Erythroblast (primary cell): ENCODE results near the gene BLM.
"Not testable (repeated sequence)": the region's sequence is repeated elsewhere in the genome, so short reads cannot be mapped to it uniquely, and the experiment has no call there.

Experiments
- DNase-seq, 2 experiments: peaks; one replicate each; lab custom pipeline; 2025; lab: John Stamatoyannopoulos, UW
- GATA1 ChIP-seq: IDR thresholded peaks from 2 replicates; pipeline ENCODE4 v1.6.1; 2011; ENCODE audit warnings: low read depth, mild to moderate bottlenecking, control low read depth, low read length, moderate library complexity
- POLR2A ChIP-seq: IDR thresholded peaks from 2 replicates; pipeline ENCODE4 v1.6.1; 2011; ENCODE audit warnings: mild to moderate bottlenecking, low read length

The BLM gene

GRCh38 chr15:90837094-90837493 lies 119.9 kb downstream of the BLM start:
- DNase-seq: peak; percentile 31 to 36
- TF ChIP-seq GATA1: no peak
- no peak for TF ChIP-seq POLR2A

- no peak for TF ChIP-seq POLR2A
- DNase-seq: peak; percentile 54 to 69
Measured at GRCh38 chr15:90838139-90838538, 121.0 kb downstream of the BLM start.

- TF ChIP-seq POLR2A: no peak
- no peak for DNase-seq
Measured at GRCh38 chr15:90838544-90838943, 121.4 kb downstream of the BLM start.

- peak; percentile 45 to 59 for DNase-seq
- TF ChIP-seq GATA1 (no peak), POLR2A (peak; percentile 18)
Measured at GRCh38 chr15:90839187-90840071, 122.3 kb downstream of the BLM start.

- peak; percentile 54 to 58 for DNase-seq
- TF ChIP-seq POLR2A (no peak), GATA1 (no peak)
Measured at GRCh38 chr15:90840157-90840855, 123.2 kb downstream of the BLM start.

GRCh38 chr15:90840954-90841353 lies 123.8 kb downstream of the BLM start:
- peak; percentile 98 to 99 for DNase-seq
- TF ChIP-seq GATA1: peak; percentile 90
- peak; percentile 51 for TF ChIP-seq POLR2A

GRCh38 chr15:90844696-90845095 lies 127.5 kb downstream of the BLM start:
- TF ChIP-seq GATA1 (no peak), POLR2A (no peak)
- no peak for DNase-seq

GRCh38 chr15:90845201-90845949 lies 128.2 kb downstream of the BLM start:
- DNase-seq: peak; percentile 49 to 83

GRCh38 chr15:90849424-90849823 lies 132.3 kb downstream of the BLM start:
- not testable (repeated sequence) for DNase-seq

More at GRCh38 chr15:90845201-90845949, 128.2 kb downstream of the BLM start:
- TF ChIP-seq POLR2A: no peak
- TF ChIP-seq GATA1: no peak

- TF ChIP-seq POLR2A (no peak), GATA1 (no peak)
Measured at GRCh38 chr15:90851114-90851513, 134.0 kb downstream of the BLM start.

GRCh38 chr15:90851940-90852339 lies 134.8 kb downstream of the BLM start:
- no peak for DNase-seq
- no peak for TF ChIP-seq POLR2A
- TF ChIP-seq GATA1: no peak

More at GRCh38 chr15:90851114-90851513, 134.0 kb downstream of the BLM start:
- DNase-seq: no peak

GRCh38 chr15:90855139-90855538 lies 138.0 kb downstream of the BLM start:
- no peak for TF ChIP-seq GATA1
- TF ChIP-seq POLR2A: no peak
- no peak for DNase-seq

- DNase-seq: no peak
- TF ChIP-seq GATA1 (no peak), POLR2A (no peak)
Measured at GRCh38 chr15:90857337-90857736, 140.2 kb downstream of the BLM start.
